ENCODE results near the gene MAPKAP1. TPM values are rescaled to one million over a fixed set of nuclear protein-coding genes. Genes with fewer than 3 reads are reported as not detected.

Gene MAPKAP1
- total and polyA plus RNA-seq, 9 of the 15 experiments (the other 6 are each of a cell fraction or from before 2014, with no cell fraction given) = 2.6 to 82.1 (median 61.1) TPM

- TF ChIP-seq MGA (IDR thresholded peaks at IDR 0.05) = 0 out of 2 replicates have a peak, but pooled peaks have one; percentile 27
- TF ChIP-seq HNRNPH1 (optimal IDR thresholded peaks at IDR 0.05; ENCODE audit: low read depth, low read length) = no peak
- TF ChIP-seq POLR3G (IDR thresholded peaks at IDR 0.05; ENCODE audit: extremely low read depth, insufficient read length, insufficient replicate concordance) = no peak
- TF ChIP-seq IRF1 (CRISPR knock-in tag; IDR thresholded peaks at IDR 0.05; ENCODE audit: borderline replicate concordance) = no peak
- no peak for TF ChIP-seq HSF4 (CRISPR knock-in tag; IDR thresholded peaks at IDR 0.05; ENCODE audit: borderline replicate concordance)
- no peak for TF ChIP-seq SRSF7 (optimal IDR thresholded peaks at IDR 0.05; ENCODE audit: low read depth, low read length)
- TF ChIP-seq NR2F6 (CRISPR knock-in tag; IDR thresholded peaks at IDR 0.05) = no peak
- TF ChIP-seq C11orf30 (IDR thresholded peaks at IDR 0.05; ENCODE audit: low read depth) = no peak
- no peak for TF ChIP-seq RNF219 (CRISPR knock-in tag; IDR thresholded peaks at IDR 0.05)
These were observed 298.8 kb downstream of the MAPKAP1 start (continued) for GRCh38 chr9:125407974-125408900.

Data from K562 (cell line).